NCI-H1436 (cell line): ENCODE data around the gene TMEM50B.
"Not testable (repeated sequence)": the region's sequence is repeated elsewhere in the genome, so short reads cannot be mapped to it uniquely, and the experiment has no call there.

Experiments
- DNase-seq: peaks from one replicate; lab custom pipeline; 2025; lab: John Stamatoyannopoulos, UW

Gene TMEM50B

GRCh38 chr21:33428669-33429068 lies 51.1 kb downstream of the TMEM50B start:
- DNase-seq: no peak

- no peak for DNase-seq
Observed at GRCh38 chr21:33427051-33427450, 52.7 kb downstream of the TMEM50B start.

GRCh38 chr21:33425825-33426224 lies 53.9 kb downstream of the TMEM50B start:
- DNase-seq: no peak

GRCh38 chr21:33424214-33424613 lies 55.6 kb downstream of the TMEM50B start:
- DNase-seq: no peak

GRCh38 chr21:33421713-33422393 lies 57.9 kb downstream of the TMEM50B start:
- DNase-seq: no peak

- DNase-seq: no peak
Observed at GRCh38 chr21:33419538-33420123, 60.1 kb downstream of the TMEM50B start.

GRCh38 chr21:33418691-33419090 lies 61.1 kb downstream of the TMEM50B start:
- no peak for DNase-seq

GRCh38 chr21:33414926-33415325 lies 64.8 kb downstream of the TMEM50B start:
- DNase-seq: no peak

GRCh38 chr21:33414068-33414467 lies 65.7 kb downstream of the TMEM50B start:
- no peak for DNase-seq

GRCh38 chr21:33412832-33413519 lies 66.8 kb downstream of the TMEM50B start:
- no peak for DNase-seq

GRCh38 chr21:33412439-33412831 lies 67.3 kb downstream of the TMEM50B start:
- not testable (repeated sequence) for DNase-seq

GRCh38 chr21:33411949-33412430 lies 67.8 kb downstream of the TMEM50B start:
- no peak for DNase-seq

GRCh38 chr21:33406493-33406892 lies 73.3 kb downstream of the TMEM50B start:
- DNase-seq: no peak

- no peak for DNase-seq
Observed at GRCh38 chr21:33403786-33404585, 75.8 kb downstream of the TMEM50B start.

GRCh38 chr21:33403128-33403785 lies 76.5 kb downstream of the TMEM50B start, which contains the start of gene IFNGR2:
Gene IFNGR2, plus strand, starts transcription at chr21:33403413. Its CDS starts 131 bp downstream, at chr21:33403544.
- DNase-seq: no peak

GRCh38 chr21:33402001-33402979 lies 77.5 kb downstream of the TMEM50B start:
- peak; percentile 17 for DNase-seq

GRCh38 chr21:33401630-33401992 lies 78.2 kb downstream of the TMEM50B start:
- DNase-seq: no peak
